CD14-positive monocyte (primary cell): ENCODE measurements around the gene CCDC69. TPM values are rescaled to one million over a fixed set of nuclear protein-coding genes. Genes with fewer than 3 reads are reported as not detected.

Experiments
- DNase-seq, 3 donors: peaks; one replicate each; pipeline ENCODE4 v3.0.0-alpha.2; 2011 to 2022
- H2AFZ ChIP-seq: 2 replicates; pipeline ENCODE4 v1.6.0; 2012; ENCODE audit warnings: mild to moderate bottlenecking, low read depth, low read length, inconsistent platforms; ENCODE audit not compliant: insufficient read depth, poor library complexity, severe bottlenecking
- H3K27ac ChIP-seq, 2 donors: 1 replicate in 1 of 2; 2 replicates in 1 of 2; pipeline ENCODE4 v1.5.1; 2012 to 2013; ENCODE audit warnings: low read length in 2 of 2, control low read depth in 1 of 2, inconsistent platforms in 1 of 2, low read depth in 1 of 2, mild to moderate bottlenecking in 1 of 2
- H3K27me3 ChIP-seq, 2 donors: one replicate each; pipeline versions ENCODE4 v1.6.0 to v1.6.1; 2011 to 2013; ENCODE audit warnings: low read length in 2 of 2; ENCODE audit not compliant: control insufficient read depth in 2 of 2, insufficient read depth in 2 of 2
- H3K36me3 ChIP-seq, 2 donors: replicated peaks in 1 of 2; 1 replicate in 1 of 2; 2 replicates in 1 of 2; pipeline versions ENCODE4 v1.5.1 to v1.6.1; 2012 to 2013; ENCODE audit warnings: low read length in 2 of 2, control low read depth in 1 of 2, inconsistent platforms in 1 of 2, mild to moderate bottlenecking in 1 of 2; ENCODE audit not compliant: insufficient read depth in 2 of 2, control insufficient read depth in 1 of 2
- H3K4me1 ChIP-seq, 2 donors: 1 replicate in 1 of 2; 2 replicates in 1 of 2; pipeline versions ENCODE4 v1.5.1 to v1.6.1; 2012 to 2013; ENCODE audit warnings: low read length in 2 of 2, control low read depth in 1 of 2, inconsistent platforms in 1 of 2, mild to moderate bottlenecking in 1 of 2, moderate library complexity in 1 of 2; ENCODE audit not compliant: insufficient read depth in 2 of 2, control insufficient read depth in 1 of 2
- H3K4me2 ChIP-seq: replicated peaks from 2 replicates; pipeline ENCODE3; 2012; ENCODE audit warnings: low read length, moderate library complexity, mild to moderate bottlenecking; ENCODE audit not compliant: poor library complexity, severe bottlenecking; ENCODE audit errors: extremely low read depth
- H3K4me3 ChIP-seq, 3 experiments: fragments of 200-600 bp in 1 of 3; sonication (generic) in 1 of 3; replicated peaks in 1 of 3; 1 replicate in 2 of 3; 2 replicates in 1 of 3; pipeline ENCODE4 v1.5.1; 2011 to 2013; ENCODE audit warnings: low read length in 3 of 3, mild to moderate bottlenecking in 3 of 3, control low read depth in 2 of 3, low read depth in 2 of 3, inconsistent platforms in 1 of 3, moderate library complexity in 1 of 3
- H3K79me2 ChIP-seq: 2 replicates; pipeline ENCODE4 v1.6.0; 2012; ENCODE audit warnings: mild to moderate bottlenecking, control low read depth, inconsistent platforms, low read length, moderate library complexity; ENCODE audit not compliant: insufficient read depth
- H3K9ac ChIP-seq: 2 replicates; pipeline ENCODE4 v1.6.0; 2017; ENCODE audit warnings: low read length, mild to moderate bottlenecking; ENCODE audit not compliant: insufficient read depth, poor library complexity, severe bottlenecking
- H3K9me3 ChIP-seq, 2 donors: replicated peaks in 1 of 2; 1 replicate in 1 of 2; 2 replicates in 1 of 2; pipeline versions ENCODE4 v1.5.1 to v1.6.1; 2012 to 2013; ENCODE audit warnings: low read length in 2 of 2, control low read depth in 1 of 2; ENCODE audit not compliant: control insufficient read depth in 1 of 2, insufficient read depth in 1 of 2
- H4K20me1 ChIP-seq: 2 replicates; pipeline ENCODE4 v1.6.0; 2012; ENCODE audit warnings: mild to moderate bottlenecking, low read length, control low read depth, moderate library complexity; ENCODE audit not compliant: insufficient read depth
- H3K27ac Mint-ChIP-seq, 7 donors: one replicate each; pipeline ENCODE4 v1.8.0; 2020; ENCODE audit warnings: mild to moderate bottlenecking in 7 of 7, mixed read lengths in 7 of 7, moderate library complexity in 6 of 7, inconsistent platforms in 2 of 7
- H3K27me3 Mint-ChIP-seq, 3 donors: one replicate each; pipeline ENCODE4 v1.8.0; 2021 to 2022; ENCODE audit warnings: low read depth in 3 of 3, mild to moderate bottlenecking in 3 of 3, mixed read lengths in 3 of 3, moderate library complexity in 3 of 3, inconsistent platforms in 1 of 3
- H3K36me3 Mint-ChIP-seq, 2 donors: one replicate each; pipeline ENCODE4 v1.8.0; 2020; ENCODE audit warnings: mixed read lengths in 2 of 2, inconsistent platforms in 1 of 2, mild to moderate bottlenecking in 1 of 2
- H3K4me1 Mint-ChIP-seq: one replicate; pipeline ENCODE4 v1.8.0; 2020; ENCODE audit warnings: mild to moderate bottlenecking, mixed read lengths
- H3K4me3 Mint-ChIP-seq, 2 donors: one replicate each; pipeline ENCODE4 v1.8.0; 2020; ENCODE audit warnings: mild to moderate bottlenecking in 2 of 2, mixed read lengths in 2 of 2, moderate library complexity in 1 of 2
- H3K9me3 Mint-ChIP-seq, 7 donors: one replicate each; pipeline ENCODE4 v1.8.0; 2020 to 2022; ENCODE audit warnings: mixed read lengths in 7 of 7, mild to moderate bottlenecking in 6 of 7, moderate library complexity in 6 of 7, inconsistent platforms in 2 of 7
- WGBS: methylation state at CpG from one replicate; pipeline ENCODE4 v1.1.5; 2013; ENCODE audit warnings: missing lambda C conversion rate; ENCODE audit not compliant: insufficient coverage; 5-methylcytosine and 5-hydroxymethylcytosine counted together
- intact Hi-C, 2 donors: fragments of 100-400 bp; cut with micrococcal nuclease; formaldehyde crosslinking; loops; one replicate each; pipeline versions ENCODE4 v1.15.0 to v1.15.1; 2023
- polyA plus RNA-seq, 3 donors: library from polyadenylated mRNA; depleted of rRNA in 1 of 3; unstranded in 2 of 3; stranded (reverse) in 1 of 3; fragments of 300-500 nt in 2 of 3; fragments of >200 nt in 1 of 3; fragmentation: Illumina TruSeq in 2 of 3; gene quantifications; 1 replicate in 2 of 3; 2 replicates in 1 of 3; pipeline ENCODE4 v1.2.3, GENCODE V29; 2012 to 2021
- TF ChIP-seq, protein P1 (sequence below): fragments of 200-600 bp; IDR thresholded peaks from one replicate; pipeline ENCODE4 v1.8.0; 2022; ENCODE audit warnings: antibody characterized with exemption, mild to moderate bottlenecking

CCDC69 gene
- polyA plus RNA-seq, 3 donors, result 68.4 to 176 (median 84.1) TPM

DNA sequence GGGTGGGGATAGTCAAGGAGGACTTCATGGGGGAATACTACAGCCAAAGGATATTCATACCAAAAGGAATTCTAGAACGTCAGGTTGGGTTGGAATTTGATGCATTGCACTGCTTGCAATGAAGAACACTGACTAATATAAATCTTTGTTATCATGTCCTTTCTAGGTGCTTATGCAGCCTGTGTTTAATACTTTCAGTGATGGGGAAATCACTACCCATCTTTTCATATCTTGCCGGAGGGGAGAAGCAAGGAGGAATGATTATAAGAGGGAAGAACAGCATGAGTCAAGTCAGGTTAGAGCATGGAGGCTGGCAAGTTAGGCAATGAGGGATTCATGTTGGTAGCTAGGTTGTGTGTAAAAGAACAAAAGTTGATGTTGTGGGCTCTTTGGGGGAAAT, 5.1 kb upstream of the CCDC69 start:
- Histone ChIP-seq H2AFZ (no peak overlapping the region), H3K4me3 (no peak overlapping the region), H3K79me2 (peaks cover 7% of the 10 kb centered on the region), H3K27ac (no peak overlapping the region), H3K9me3 (no peaks in the 10 kb centered on the region), H3K4me2 (no peak overlapping the region), H3K36me3 (no peaks in the 10 kb centered on the region), H3K9ac (no peak overlapping the region), H3K4me1 (peaks cover 17 to 29% of the 10 kb centered on the region in 2 donors), H3K27me3 (no peaks in the 10 kb centered on the region), H4K20me1 (no peaks in the 10 kb centered on the region)
- no CpG with 5 or more reads among the region's 2 CpGs for WGBS
- no peaks in the 10 kb centered on the region for H3K36me3 Mint-ChIP-seq
- H3K27ac Mint-ChIP-seq, result no peak overlapping the region
- intact Hi-C loops, result no loop called here
- peaks cover 0 to 2% (median 0%) of the 10 kb centered on the region in 7 donors for H3K9me3 Mint-ChIP-seq
- peaks cover 0 to 5% (median 0%) of the 10 kb centered on the region in 3 donors for H3K27me3 Mint-ChIP-seq
- H3K4me3 Mint-ChIP-seq, result no peak overlapping the region
- H3K4me1 Mint-ChIP-seq, result peaks cover 22% of the 10 kb centered on the region
- TF ChIP-seq, protein P1, sequence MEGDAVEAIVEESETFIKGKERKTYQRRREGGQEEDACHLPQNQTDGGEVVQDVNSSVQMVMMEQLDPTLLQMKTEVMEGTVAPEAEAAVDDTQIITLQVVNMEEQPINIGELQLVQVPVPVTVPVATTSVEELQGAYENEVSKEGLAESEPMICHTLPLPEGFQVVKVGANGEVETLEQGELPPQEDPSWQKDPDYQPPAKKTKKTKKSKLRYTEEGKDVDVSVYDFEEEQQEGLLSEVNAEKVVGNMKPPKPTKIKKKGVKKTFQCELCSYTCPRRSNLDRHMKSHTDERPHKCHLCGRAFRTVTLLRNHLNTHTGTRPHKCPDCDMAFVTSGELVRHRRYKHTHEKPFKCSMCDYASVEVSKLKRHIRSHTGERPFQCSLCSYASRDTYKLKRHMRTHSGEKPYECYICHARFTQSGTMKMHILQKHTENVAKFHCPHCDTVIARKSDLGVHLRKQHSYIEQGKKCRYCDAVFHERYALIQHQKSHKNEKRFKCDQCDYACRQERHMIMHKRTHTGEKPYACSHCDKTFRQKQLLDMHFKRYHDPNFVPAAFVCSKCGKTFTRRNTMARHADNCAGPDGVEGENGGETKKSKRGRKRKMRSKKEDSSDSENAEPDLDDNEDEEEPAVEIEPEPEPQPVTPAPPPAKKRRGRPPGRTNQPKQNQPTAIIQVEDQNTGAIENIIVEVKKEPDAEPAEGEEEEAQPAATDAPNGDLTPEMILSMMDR, result no peak
- no peak for DNase-seq

DNA sequence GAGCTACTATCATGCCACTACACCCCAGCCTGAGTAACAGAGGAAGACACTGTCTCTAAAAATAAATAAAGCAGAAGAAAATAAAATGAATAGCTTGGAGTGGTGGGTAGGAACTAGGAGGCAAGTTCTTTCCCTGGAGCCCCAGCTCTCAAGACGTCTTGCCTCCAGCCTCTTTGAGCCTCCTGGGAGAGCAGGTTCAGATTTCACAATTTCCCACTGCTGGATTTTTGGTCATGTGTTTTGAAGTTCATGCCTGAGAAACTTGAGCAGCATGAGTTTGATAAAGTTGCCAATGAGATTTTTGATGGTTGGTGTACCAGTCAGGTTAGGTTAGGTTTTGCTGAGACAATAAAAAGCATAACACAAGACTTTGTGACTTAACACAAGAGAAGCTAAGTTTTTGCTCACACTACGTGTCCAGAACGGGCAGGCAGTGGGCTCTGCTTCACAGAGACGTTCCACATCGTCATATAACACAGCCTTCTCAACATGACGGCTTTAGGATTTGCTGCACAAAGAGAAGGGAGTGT, 4.1 kb upstream of the CCDC69 start:
- H3K27me3 ChIP-seq, result no peaks in the 10 kb centered on the region
- H2AFZ ChIP-seq, result no peak overlapping the region
- H3K9me3 ChIP-seq, result no peaks in the 10 kb centered on the region
- H3K36me3 Mint-ChIP-seq, result no peaks in the 10 kb centered on the region
- no peak overlapping the region for H3K4me2 ChIP-seq
- H3K27ac Mint-ChIP-seq, result peak overlapping the region in 2 of 7 donors; percentile 22 to 35
- WGBS, result 68% methylated on average over 6 of the region's 6 CpGs
- no peak overlapping the region for H3K9ac ChIP-seq
- H3K4me1 ChIP-seq, result peaks cover 18 to 30% of the 10 kb centered on the region in 2 donors
- intact Hi-C loops, result no loop called here
- TF ChIP-seq, protein P1, result no peak
- H3K79me2 ChIP-seq, result peaks cover 17% of the 10 kb centered on the region
- DNase-seq, result no peak
- no peaks in the 10 kb centered on the region for H4K20me1 ChIP-seq
- peaks cover 0 to 2% (median 0%) of the 10 kb centered on the region in 7 donors for H3K9me3 Mint-ChIP-seq
- no peak overlapping the region for H3K4me3 ChIP-seq
- no peak overlapping the region for H3K4me3 Mint-ChIP-seq
- peaks cover 0 to 5% (median 0%) of the 10 kb centered on the region in 3 donors for H3K27me3 Mint-ChIP-seq
- no peak overlapping the region for H3K27ac ChIP-seq
- no peaks in the 10 kb centered on the region for H3K36me3 ChIP-seq
- H3K4me1 Mint-ChIP-seq, result peaks cover 23% of the 10 kb centered on the region
